ENCODE results near the gene MRGPRD. TPM values are rescaled to one million over a fixed set of nuclear protein-coding genes. Genes with fewer than 3 reads are reported as not detected.

MRGPRD gene
- total and polyA plus RNA-seq, 7 donors: not detected

DNA sequence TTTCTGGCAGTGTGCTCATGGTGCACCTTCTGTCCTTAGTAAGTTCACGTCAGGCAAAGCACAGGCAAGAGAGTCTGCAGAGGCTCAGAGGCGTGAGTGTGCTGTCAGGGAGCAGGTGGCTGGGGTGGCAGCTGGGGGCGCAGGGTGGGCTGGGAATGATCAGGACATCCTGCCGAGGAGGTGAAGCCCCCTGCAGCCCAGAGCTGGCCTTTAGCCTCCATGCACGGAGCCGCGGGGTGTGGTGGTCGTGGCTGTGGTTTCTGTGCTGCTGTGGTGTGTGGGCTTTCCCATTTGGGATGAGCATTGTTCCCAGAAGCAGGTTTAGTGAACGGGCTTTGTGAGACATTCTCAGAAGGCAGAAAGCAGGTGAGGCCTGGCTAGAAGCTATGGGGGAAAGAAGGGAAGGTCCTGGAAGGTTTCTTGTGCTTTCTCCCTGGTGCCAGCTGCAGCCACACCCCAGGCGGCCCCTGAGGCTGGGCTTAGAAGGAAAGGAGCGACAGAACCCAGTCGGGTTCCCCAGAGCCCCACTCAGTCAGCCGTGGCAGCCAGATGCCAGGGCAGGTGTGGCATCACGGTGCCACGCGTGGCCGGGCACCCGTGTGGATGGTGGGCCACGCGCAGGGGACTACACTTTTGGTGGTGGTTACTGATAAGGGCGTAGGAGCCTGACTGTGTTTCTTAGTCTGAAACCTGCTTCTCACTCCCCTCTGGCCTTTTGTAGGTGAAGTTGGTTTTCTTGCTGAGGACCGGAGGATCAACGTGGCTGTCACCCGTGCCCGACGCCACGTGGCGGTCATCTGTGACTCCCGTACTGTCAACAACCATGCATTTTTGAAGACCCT is 45.0 kb downstream of the MRGPRD start:
- no peak overlapping the region for H3K4me3 ChIP-seq
- no peak overlapping the region for H3K27ac ChIP-seq
- no peaks in the 10 kb centered on the region for H3K4me1 ChIP-seq
- H3K36me3 ChIP-seq (ENCODE audit: insufficient read depth in 1 of 2, low read depth in 1 of 2): peaks cover 7 to 96% of the 10 kb centered on the region in 2 donors
- no peak for ATAC-seq
- intact Hi-C loops (cut with DNase I): no loop called here
- TF ChIP-seq, protein P1, sequence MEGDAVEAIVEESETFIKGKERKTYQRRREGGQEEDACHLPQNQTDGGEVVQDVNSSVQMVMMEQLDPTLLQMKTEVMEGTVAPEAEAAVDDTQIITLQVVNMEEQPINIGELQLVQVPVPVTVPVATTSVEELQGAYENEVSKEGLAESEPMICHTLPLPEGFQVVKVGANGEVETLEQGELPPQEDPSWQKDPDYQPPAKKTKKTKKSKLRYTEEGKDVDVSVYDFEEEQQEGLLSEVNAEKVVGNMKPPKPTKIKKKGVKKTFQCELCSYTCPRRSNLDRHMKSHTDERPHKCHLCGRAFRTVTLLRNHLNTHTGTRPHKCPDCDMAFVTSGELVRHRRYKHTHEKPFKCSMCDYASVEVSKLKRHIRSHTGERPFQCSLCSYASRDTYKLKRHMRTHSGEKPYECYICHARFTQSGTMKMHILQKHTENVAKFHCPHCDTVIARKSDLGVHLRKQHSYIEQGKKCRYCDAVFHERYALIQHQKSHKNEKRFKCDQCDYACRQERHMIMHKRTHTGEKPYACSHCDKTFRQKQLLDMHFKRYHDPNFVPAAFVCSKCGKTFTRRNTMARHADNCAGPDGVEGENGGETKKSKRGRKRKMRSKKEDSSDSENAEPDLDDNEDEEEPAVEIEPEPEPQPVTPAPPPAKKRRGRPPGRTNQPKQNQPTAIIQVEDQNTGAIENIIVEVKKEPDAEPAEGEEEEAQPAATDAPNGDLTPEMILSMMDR (IDR thresholded peaks at IDR 0.05): no peak
- 93 to 95% (median 95%) methylated on average over 29 of the region's 29 CpGs for WGBS, 3 donors
- H3K27me3 ChIP-seq (ENCODE audit: insufficient read depth in 3 of 3, low read length in 2 of 3): no peaks in the 10 kb centered on the region
- no peaks in the 10 kb centered on the region for H3K9me3 ChIP-seq
- DNase-seq: no peak

DNA sequence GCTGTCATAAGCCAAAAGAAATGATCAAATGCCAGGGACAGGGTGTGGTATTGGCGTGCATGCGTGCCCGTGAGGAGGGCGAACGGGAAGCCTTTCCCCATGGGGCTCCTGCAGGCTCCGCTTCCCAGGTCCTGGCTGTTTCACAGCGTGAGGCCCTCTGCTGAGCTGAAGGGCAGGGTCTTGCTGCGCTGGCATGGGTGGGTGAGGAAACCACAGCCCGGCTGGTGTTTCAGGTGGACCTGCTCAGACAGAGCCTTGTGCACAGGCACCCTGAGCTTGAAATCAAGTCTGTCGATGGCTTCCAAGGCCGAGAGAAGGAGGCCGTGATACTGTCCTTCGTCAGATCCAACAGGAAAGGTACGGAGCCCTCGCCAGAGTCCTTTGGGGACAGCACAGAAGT is 45.7 kb downstream of the MRGPRD start:
- Histone ChIP-seq H3K4me1 (no peaks in the 10 kb centered on the region), H3K4me3 (no peak overlapping the region), H3K27ac (no peak overlapping the region), H3K27me3 (ENCODE audit: insufficient read depth in 3 of 3, low read length in 2 of 3) (no peaks in the 10 kb centered on the region), H3K9me3 (no peaks in the 10 kb centered on the region), H3K36me3 (ENCODE audit: insufficient read depth in 1 of 2, low read depth in 1 of 2) (peaks cover 7 to 98% of the 10 kb centered on the region in 2 donors)
- WGBS, 3 donors: 92 to 94% (median 94%) methylated on average over 15 of the region's 15 CpGs
- ATAC-seq (no peak), DNase-seq (no peak)
- intact Hi-C loops (cut with DNase I): no loop called here
- TF ChIP-seq, protein P1 (IDR thresholded peaks at IDR 0.05): no peak

GRCh38 chr11:68934666-68935065 is 46.1 kb downstream of the MRGPRD start:
- DNase-seq (no peak), ATAC-seq (no peak)
- TF ChIP-seq, protein P1 (IDR thresholded peaks at IDR 0.05): no peak
- H3K27me3 ChIP-seq (ENCODE audit: insufficient read depth in 3 of 3, low read length in 2 of 3): no peaks in the 10 kb centered on the region
- H3K4me1 ChIP-seq: no peaks in the 10 kb centered on the region
- H3K27ac ChIP-seq: no peak overlapping the region
- intact Hi-C loops (cut with DNase I): no loop called here
- WGBS, 3 donors: 79 to 91% (median 89%) methylated on average over 13 of the region's 13 CpGs
- peaks cover 7 to 98% of the 10 kb centered on the region in 2 donors for H3K36me3 ChIP-seq (ENCODE audit: insufficient read depth in 1 of 2, low read depth in 1 of 2)
- H3K9me3 ChIP-seq: no peaks in the 10 kb centered on the region
- no peak overlapping the region for H3K4me3 ChIP-seq

- intact Hi-C loops (cut with DNase I): no loop called here
- TF ChIP-seq, protein P1 (IDR thresholded peaks at IDR 0.05): no peak
- DNase-seq: no peak
These were observed 46.5 kb downstream of the MRGPRD start for GRCh38 chr11:68934321-68934645.

More at GRCh38 chr11:68934321-68934645, 46.5 kb downstream of the MRGPRD start:
- Histone ChIP-seq H3K27me3 (ENCODE audit: insufficient read depth in 3 of 3, low read length in 2 of 3) (no peaks in the 10 kb centered on the region), H3K4me1 (no peaks in the 10 kb centered on the region), H3K9me3 (no peaks in the 10 kb centered on the region), H3K27ac (no peak overlapping the region), H3K36me3 (ENCODE audit: insufficient read depth in 1 of 2, low read depth in 1 of 2) (peaks cover 7 to 99% of the 10 kb centered on the region in 2 donors), H3K4me3 (no peak overlapping the region)
- no peak for ATAC-seq
- 90 to 94% (median 91%) methylated on average over 12 of the region's 12 CpGs for WGBS, 3 donors
